HG03378 (cell line): ENCODE measurements around the gene CYP46A1.

Source experiments
- ATAC-seq: cut with Tn5 transposase; IDR thresholded peaks from one replicate; pipeline ENCODE4 v1.9.1; 2021; ENCODE audit warnings: mild to moderate bottlenecking, moderate library complexity; ENCODE audit not compliant: unreplicated experiment

The CYP46A1 gene

DNA sequence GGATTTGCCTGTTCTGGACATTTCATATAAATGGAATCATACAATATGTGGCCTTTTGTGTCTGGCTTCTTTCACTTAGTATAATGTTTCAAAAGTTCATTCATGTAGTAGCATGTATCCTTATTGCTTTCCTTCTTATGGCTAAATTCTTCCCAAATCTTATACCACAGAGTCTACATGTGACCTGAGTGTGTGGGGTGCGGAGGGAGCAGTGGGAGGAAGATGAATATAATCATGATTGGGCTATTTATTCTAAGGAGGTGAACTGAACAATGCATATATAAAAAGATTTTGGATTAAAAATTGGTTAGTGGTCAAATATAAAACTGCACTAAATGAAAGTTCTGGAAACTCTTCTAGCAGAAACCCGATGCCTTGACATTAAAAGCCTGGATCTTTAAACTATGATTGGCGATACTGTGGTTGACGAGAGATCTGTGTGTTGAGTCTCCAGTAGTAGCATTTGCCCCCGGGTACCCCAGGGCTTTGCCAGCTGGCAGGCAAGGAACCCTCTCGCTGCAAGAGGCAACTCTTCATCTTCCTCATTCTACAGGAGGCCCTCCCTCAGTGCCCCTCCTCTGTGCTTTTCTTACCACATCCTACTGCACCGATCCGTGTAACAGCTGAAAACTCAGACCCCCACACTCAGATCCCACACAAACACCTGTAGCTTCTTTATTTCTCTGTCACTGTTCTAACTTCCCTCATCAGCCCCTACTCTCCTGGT is 2.6 kb downstream of the CYP46A1 start:
- ATAC-seq: no peak

GRCh38 chr14:99687284-99688209 is 3.4 kb downstream of the CYP46A1 start:
- ATAC-seq: no peak

- ATAC-seq: no peak
Observed at GRCh38 chr14:99688210-99688581, 4.1 kb downstream of the CYP46A1 start.

DNA sequence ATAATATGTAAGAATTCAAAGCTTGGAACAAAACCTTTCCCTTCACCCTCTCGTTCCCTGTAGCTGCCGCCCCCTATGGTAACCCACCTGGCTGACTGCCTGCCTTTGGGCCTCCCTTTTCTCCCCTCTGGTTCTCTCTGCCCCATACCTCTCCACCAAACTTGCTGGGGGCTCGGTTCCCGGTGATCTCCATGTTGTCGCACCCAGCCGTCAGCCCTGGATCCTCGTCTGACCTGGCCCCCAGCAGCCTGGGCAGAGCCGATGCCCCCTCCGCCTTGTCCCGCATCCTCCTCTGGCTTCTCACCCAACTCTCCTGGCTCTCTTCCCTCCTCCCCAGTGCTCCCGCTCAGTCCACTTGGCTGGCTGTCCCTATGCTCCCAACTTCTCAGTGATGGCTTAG is 4.5 kb downstream of the CYP46A1 start:
- no peak for ATAC-seq

GRCh38 chr14:99689266-99690236 is 5.5 kb downstream of the CYP46A1 start:
- ATAC-seq: no peak

- no peak for ATAC-seq
Observed at GRCh38 chr14:99690636-99691035, 6.5 kb downstream of the CYP46A1 start.

GRCh38 chr14:99691111-99691885 is 7.2 kb downstream of the CYP46A1 start:
- ATAC-seq: no peak

DNA sequence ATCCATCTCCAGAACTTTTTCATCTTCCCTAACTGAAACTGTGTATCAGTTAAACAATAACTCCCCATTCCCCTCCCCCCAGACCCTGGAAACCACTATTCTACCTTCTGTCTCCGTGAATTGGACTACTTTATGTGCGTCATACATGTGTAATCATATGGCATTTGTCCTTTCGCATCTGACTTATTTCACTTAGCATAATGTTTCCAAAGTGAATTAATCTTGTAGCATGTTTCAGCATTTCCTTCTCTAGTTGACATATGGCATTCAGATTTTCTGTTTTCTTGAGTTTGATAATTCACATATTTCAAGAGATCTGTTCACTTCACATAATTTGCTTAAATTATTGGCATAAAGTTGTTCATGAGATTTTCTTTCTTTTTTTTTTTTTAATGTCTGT is 9.8 kb downstream of the CYP46A1 start:
- ATAC-seq: no peak

- no peak for ATAC-seq
Observed at GRCh38 chr14:99696929-99697328, 12.8 kb downstream of the CYP46A1 start.

DNA sequence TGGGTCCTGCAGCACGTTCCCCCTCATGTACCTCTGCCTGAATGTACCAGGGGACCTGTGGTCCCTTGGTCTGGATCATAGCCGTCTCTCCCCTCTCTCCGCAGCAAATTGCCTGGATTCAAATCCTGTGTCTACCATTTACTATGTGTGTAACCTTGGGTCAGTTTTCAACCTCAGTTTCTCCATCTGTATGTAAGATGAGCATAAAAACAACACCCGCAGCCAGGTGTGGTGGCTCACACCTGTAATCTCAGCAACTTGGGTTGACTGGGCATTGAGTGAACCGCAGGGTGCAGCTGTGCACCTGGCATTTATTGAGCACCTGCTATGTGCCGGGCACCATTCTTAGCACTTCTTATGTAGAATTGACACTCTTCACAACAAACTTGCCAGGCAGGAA is 14.1 kb downstream of the CYP46A1 start:
- no peak for ATAC-seq

DNA sequence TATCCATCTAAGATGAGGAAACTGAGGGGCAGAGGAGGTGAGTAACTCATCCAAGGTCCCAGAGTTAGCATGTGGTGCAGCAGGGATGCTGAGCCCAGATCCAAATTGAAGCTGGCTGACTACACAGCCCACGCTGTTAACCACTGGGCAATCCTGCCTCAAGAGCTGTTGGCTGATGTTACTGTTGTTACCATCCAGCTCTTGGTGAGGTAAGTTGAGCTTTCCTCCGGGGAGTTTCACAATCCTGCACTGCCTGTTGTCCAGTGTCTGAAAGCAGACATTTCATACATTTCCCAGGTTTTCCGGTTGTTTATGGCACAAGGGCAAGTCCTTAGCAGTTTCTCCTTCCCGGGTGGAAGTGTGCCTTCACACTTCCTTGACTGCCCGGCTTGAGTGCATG is 14.5 kb downstream of the CYP46A1 start:
- ATAC-seq: no peak

DNA sequence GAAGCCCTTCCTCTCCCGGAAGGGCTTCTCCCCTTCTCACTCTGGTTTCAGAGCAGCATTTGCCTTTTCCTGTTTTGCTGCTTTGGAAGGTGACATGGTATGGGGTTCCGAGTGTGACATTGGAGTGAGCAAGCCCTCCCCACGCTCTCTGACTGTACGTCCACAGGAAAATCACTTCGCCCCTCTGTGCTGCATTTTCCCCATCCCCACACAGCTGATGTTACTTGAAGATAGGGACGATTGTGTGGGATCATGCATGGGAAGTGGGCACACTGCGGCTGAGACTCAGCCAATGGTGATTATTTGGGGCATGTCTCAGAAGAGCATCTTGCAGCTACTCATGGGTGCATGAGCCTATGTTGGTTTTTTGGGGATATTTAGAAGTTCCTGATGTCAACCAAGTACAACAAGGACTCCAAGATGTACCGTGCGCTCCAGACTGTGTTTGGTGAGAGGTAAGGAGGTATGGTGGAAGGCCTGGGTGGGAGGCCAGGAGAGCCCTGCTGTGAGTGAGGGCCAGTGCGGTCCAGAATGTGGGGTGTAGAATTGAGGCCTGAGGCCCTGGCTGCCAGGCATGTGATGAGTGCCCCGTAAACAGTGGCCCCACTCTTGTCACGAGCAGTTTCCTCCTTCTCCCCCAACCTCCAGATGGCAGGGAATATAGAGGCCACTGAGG is 15.1 kb downstream of the CYP46A1 start:
- ATAC-seq: no peak

GRCh38 chr14:99699861-99700260 is 15.8 kb downstream of the CYP46A1 start:
- no peak for ATAC-seq

- no peak for ATAC-seq
Observed at GRCh38 chr14:99700379-99700778, 16.3 kb downstream of the CYP46A1 start.

DNA sequence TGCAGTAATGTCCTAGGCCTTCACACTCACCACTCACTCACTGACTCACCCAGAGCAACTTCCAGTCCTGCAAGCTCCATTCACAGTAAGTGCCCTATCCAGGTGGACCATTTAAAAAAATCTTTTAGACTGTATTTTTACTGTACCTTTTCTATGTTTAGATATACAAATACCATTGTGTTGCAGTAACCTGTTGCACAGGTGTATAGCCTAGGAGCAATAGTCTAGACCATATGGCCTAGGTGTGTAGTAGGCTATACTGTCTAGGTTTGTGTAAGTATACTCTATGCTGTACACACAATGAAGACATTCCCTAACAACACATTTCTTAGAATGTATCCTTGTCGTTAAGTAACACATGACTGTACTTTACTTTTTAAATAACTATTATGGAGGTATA is 17.2 kb downstream of the CYP46A1 start:
- no peak for ATAC-seq

DNA sequence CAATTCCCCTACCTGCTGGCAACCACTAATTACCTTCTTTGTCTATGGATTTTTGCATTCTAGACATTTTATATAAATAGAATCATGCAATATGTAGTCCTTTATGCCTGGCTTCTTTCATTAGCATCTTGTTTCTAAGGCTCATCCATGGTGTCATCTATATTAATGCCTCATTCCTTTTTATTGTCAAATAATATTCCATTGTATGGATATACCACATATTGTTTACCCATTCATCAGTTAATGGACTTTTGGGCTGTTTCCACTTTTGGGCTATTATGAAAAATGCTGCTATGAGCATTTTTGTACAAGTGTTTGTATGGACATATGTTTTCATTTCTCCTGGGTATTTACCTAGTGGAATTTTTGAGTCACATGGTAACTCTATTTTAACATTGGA is 18.0 kb downstream of the CYP46A1 start:
- no peak for ATAC-seq

DNA sequence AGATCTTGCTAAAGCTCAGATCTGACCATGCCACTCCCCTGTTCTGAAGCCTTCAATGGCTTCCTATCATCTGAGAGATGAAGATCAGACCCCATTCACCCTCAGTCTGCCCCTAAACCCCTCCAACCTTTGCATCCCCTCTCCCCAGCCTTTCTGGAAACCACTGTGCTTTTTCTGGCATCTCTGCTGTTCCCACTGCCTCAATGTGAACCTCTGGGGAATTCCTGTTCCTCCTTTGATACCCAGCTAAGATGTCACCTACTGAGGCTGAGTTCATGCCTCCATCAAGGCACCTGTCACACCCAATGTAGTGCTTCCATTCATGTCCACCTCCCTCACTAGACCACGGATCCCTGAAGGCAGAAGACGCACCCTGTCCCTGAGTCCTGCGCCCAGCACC is 19.3 kb downstream of the CYP46A1 start:
- no peak for ATAC-seq

- no peak for ATAC-seq
Observed at GRCh38 chr14:99704037-99704436, 19.9 kb downstream of the CYP46A1 start.

DNA sequence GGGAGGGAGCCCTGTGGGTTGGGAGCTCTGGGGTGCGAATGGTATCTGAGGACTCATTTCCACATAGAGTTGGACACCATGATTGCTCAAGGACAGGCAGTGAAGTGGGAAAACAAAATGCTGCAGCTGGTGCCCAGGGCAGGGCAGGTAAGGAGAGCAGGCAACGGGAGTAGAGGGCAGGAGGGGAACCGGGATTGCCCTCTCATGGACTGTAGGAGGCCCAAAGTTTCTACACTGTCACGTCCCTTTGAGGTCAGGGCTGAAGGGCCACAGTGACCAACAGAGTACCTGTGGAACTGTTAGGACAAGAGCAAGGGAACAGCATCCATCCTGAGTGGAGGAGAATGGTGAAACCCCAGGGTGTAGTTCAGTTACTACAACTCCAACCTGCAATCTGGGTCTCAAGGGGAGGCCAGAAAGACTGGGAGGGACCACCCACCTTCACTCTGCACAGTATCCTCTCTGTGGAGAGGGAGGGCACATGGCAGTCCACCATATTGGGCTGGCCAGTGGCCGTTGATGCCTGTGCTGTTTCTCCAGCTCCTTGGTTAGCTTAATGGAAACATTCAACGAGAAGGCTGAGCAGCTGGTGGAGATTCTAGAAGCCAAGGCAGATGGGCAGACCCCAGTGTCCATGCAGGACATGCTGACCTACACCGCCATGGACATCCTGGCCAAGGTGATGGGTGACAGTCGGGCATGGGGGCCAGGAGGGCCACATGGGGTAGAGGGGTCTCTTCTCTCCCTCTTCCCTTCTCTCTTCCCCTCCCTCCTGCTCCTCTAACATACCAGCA is 22.2 kb downstream of the CYP46A1 start:
- no peak for ATAC-seq
